GOT3 (cell line): ENCODE measurements around the gene GCHFR.

Experiments
- DNase-seq: peaks from one replicate; lab custom pipeline; 2025; ENCODE audit warnings: mixed read lengths; lab: John Stamatoyannopoulos, UW

GCHFR gene

DNA sequence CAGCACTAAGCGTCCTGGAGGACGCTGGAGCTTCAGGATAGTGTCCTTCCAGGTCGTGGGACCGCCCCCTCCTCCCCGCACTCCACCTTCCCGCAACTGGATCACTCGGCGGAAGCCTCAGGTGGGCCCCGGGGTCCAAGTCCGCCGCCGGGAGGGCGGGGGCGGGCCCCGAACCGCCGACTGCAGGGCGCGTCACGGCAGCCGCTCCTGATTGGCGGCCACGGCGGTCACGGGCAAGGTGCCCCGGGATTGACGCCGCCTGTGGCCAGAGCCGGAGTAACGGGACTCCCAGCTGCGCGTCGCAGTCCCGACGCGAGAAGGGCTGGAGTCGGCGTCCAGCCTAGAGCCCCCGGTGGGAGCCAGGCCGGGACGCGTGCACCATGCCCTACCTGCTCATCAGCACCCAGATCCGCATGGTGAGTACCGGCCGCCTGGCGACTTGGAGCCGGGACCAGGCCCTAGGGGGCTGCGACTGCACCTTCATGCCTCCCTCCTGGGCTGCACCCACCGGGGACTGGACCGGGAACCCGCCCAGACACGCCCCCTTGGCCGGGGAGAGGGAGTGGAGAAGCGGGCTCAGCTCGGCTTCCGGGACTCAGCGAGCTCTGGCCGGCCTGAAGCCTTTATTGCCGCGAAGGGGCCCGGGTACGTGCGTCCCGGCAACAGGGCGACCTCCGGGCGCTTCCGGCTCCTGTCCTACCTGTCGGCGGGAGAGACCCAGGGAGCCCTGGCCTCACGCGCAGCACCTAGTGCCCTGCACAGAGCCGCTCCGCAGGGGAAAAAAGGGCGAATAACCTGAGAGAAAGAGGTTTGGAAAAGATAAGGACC, at the start of gene GCHFR:
GCHFR (plus strand) TSS at position 268 of the 828 bp plus-strand sequence; CDS start at position 381, 113 bp downstream.
- DNase-seq, result no peak

- no peak for DNase-seq
Measured at GRCh38 chr15:40714144-40714543, 49.7 kb upstream of the GCHFR start.

- DNase-seq, result no peak
Measured at GRCh38 chr15:40716165-40716564, 47.7 kb upstream of the GCHFR start.

DNA sequence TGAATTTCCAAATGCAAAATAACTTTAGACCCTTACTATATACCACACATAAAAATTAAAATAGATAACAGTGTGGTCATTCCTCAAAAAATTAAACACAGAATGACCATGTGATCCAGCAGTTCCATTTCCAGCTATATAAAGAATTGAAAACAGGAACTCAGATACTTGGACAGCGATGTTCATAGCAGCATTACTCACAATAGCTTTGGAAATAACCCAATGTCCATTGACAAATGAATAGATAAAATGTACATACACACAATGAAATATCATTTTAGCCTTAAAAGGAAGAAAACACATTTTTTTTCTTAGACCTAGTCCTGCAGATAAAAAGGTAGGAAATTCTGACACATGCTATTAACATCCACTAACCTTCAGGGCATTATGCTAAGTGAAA, 42.2 kb upstream of the GCHFR start:
- DNase-seq, result no peak

GRCh38 chr15:40722354-40722753, 41.5 kb upstream of the GCHFR start:
- no peak for DNase-seq

GRCh38 chr15:40722934-40723333, 40.9 kb upstream of the GCHFR start:
- no peak for DNase-seq

DNA sequence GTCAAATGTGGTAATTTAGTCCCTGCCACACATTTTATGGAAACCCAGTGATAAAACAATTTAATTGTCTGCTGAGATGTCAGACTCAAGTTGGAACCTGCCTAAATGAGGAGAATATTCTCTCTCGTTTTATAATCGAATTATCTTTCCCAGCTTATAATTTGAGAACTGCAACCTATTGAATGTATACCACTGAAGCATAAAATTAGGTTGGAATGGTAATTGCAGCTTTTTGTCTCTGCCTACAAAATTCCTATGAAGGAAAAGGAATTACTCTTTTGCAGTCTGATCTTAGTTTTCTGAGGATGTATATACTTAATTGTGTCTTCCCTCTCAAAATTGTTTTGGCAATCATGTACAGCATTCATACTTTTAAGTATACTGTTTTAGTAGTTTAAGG, 39.9 kb upstream of the GCHFR start:
- no peak for DNase-seq

DNA sequence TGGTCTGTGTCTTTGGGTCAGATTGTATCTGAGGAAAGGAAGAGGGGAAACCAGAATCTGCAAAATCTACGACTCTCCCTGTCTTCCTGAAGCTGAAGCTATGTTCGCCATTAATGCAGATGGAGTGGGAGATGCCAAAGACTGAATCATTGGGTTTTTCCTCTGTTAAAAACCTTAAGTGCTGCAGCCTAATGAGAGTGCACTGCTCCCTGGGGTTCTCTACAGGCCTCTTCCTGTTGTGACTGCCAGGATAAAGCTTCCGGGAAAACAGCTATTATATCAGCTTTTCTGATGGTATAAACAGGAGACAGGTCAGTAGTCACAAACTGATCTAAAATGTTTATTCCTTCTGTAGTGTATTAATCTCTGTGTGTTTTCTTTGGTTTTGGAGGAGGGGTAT, 32.8 kb upstream of the GCHFR start:
- no peak for DNase-seq

- no peak for DNase-seq
Measured at GRCh38 chr15:40736575-40736974, 27.3 kb upstream of the GCHFR start.

DNA sequence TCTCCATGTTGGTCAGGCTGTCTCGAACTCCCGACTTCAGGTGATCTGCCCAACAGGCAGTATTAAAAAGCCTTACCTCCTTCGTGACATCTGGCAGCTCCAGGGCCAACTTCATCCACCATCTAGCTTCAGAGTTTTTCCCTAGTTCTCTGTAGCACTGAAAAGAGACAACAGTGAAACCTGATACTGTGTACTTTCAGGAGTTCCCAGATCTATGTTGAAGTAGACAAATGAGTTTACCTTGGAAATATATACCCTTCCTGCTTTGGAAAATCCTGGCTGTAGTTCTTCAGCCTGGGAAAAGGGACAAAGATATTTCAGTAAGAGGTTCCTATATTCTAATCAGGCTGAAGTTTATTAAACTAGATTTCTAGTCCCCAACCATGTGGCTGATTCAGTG, 26.8 kb upstream of the GCHFR start:
- DNase-seq, result no peak

- no peak for DNase-seq
Measured at GRCh38 chr15:40739047-40739446, 24.8 kb upstream of the GCHFR start.

DNA sequence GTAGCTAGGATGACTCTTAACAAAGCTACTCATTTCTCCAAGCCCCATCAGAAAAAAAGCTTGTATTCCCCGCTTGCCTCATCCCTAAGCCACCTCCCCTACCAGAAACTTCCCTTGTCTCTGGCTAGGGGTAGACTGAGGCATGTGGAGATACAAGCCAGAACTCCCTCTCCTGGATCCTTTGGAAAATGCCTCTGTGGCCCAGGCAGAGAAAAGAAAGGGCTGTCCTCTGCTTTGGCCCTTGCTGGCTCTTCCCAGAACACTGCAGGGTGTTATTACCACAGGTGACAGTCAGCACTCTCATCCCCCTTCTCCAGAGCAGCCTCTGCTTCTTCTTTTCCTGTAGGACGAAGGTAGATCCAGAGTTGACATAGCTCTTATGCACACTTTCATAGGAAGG, 24.0 kb upstream of the GCHFR start:
- DNase-seq, result no peak

DNA sequence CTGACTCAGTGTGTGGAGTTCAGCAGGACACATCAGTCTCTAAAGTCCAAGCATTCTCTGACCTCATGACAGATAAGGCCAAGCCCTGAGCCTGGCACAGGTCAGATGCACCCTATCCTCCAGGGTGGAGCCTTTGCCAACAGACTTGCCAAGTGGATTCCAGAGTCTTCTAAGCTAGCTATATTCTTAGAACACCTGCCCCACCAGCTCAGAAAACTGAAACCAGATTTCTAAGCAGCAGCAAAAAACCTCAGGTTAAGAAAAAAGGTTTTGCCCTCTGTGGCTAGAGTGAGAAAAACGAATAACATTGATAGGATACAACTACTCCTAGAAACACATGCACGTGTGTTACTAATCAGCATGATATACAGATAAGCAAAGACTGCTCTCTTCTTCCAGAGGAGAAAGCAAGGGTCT, 20.4 kb upstream of the GCHFR start:
- DNase-seq, result no peak

DNA sequence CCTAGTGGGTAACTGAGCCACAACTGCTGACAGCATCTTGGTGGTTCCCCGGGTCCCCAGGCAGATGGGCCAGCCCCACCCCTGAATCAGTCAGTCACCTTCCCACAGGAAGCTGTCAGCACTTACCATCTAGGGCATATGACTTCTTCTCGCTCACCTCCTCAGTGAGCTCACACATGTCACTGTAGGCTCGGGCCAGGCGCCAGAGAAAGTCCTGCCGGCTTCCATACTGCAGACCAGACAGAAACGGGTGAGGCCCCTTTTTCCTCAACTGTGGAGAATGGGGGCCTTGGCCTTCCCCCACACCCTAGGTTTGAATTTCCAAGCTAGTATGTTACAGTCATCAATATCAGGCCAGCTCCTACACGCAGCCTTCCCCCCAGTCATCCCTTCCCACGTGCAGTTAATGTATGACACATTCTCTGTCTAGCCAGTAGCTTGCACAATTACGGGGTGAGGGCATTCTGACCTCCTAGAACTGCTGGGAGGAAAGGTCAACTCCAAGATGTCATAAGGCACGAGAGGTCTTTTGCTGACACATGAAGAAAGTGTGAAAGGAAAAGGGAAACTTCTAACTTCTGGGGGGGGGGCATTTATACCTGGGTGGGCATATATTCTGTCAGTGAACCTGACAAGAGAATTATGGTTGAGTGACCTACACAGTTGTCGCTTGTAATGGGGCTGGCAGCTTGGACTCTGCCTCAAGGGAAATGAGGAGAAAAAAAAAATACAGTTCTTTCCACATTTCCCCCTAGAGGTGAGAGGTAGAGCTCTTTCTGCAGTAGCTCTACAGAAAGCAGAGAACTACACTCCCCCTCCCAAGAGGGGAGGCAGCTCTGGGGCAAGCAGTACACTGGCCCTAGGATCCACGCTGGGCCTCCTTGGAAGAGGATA, 19.7 kb upstream of the GCHFR start:
- peak; percentile 22 for DNase-seq

GRCh38 chr15:40744815-40745152, 19.1 kb upstream of the GCHFR start:
- DNase-seq, result no peak

DNA sequence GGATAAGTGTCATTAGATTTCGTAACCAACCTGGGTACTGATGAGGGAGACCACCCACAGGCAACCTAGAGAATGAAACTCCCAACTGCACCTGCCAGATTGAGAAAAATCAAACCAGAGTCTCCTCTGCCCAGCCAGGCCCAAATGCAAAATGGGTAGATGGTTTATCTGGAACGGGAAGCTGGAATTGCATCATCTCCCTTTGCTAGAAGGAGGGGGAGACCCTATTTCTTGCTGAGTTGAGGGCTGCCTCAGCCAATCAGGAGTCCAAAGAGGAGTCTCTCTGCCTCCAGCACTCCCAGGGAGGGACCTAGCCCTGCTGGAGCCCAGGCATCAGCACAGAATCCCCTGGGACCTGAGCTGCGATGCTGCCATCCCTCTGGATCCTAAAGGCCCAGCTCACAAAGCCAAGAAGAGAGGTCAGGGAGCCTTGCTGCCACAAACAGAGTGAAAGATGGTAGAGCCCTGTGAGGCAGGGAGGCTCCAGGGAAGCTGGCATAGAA, 16.9 kb upstream of the GCHFR start:
- DNase-seq, result no peak

DNA sequence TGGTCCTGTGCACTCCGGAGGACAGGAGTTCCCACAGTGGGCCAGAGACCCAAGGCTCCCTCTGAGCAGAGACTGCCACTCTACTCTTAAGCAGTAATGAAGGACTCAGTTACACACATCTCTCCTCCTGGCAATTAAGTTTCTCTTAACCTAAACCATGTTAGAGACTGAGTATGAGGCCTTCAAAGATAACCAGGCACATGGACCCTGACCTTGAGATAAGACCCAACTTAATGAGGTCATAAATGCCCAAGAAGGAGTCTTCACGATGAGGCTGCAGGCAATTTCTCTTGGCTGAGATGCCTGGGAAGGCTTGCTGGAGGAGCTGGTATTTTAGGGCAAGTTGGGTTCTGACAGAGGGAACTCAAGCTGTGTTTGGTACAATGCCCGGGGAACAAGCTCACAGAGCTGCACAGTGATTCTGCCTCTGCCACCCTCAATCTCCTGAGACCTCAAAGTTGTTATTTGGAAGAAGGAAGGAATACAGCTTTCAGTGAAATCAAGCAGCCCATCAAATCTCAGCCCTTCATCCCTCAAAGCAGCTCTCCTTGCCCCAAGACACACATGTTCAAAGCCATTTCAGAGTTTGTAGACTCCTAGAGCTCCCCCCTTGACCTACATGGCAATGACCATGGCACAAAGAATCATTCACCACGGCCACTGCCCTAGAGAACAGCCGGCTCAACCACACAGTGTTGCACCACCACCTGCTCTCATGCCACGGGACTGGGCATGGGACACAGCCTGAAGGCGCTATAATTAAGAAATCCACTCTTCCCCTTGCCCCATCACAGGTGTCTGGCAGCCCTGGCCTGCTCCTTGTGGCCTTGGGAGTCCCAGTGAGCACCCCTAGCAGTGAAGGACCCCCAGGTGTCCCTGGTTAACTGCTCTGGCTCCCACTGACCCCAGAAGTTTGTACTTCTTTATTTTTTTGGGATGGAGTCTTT, 15.9 kb upstream of the GCHFR start:
- DNase-seq, result no peak

DNA sequence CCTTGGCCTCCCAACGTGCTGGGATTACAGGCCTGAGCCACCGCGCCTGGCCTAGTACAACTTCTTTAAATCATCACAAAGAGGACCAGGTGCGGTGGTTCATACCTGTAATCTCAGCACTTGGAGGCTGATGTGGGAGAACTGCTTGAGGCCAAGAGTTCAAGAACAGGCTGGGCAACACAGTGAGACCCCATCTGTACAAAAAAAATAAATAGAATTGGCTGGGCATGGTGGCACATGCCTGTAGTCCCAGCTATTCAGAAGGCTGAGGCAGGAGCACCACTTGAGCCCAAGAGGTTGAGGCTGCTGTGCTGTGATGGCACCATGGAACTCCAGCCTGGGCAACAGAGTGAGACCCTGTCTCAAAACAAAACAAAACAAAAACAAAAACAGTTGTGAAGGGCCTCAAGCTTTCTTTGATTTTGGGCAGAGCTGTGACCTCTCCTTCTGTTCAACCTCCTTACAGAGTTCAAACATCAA, 14.7 kb upstream of the GCHFR start:
- no peak for DNase-seq

DNA sequence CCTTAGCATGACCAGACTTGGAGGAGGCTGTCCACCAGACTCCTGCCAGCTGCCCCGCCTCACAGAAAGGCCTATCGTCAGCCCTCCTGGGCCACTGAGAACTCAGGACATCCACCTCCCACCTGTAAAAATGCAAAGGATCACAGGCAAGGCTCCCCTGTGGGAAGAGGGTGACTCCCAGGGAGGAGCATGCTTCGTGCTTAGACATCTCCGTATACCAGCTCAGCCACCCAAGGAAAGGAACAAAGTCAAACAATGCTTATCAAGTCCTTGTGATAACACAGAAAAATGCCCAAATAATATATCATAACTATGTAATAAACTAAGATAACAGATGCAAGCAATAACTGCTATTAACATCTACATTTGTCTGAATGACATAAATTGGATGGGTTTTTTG, 13.0 kb upstream of the GCHFR start:
- no peak for DNase-seq

GRCh38 chr15:40751745-40752144, 12.1 kb upstream of the GCHFR start:
- no peak for DNase-seq

DNA sequence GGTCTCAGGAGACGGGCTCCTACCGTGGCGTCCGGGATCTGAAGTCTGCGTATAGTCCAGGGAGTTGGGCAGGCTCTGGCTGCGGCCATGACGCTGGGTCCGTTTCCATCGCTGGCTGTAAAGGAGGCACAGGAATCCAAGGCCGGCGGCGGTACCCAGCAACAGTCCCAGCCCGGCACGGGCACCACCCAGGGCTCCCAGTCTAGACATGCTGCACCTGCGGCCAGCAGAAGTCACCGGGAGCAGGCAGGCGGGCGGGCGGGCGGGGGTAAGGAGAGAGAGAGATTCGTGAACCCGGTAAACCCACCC, 9.3 kb upstream of the GCHFR start:
- DNase-seq, result no peak
